HEK293 (cell line): ENCODE measurements around the gene PRR36.
A peak's percentile ranks its signal among the peaks of the same experiment; 100 is the strongest.

Experiments used
- ATF2 ChIP-seq: fragments of 450-650 bp; formaldehyde crosslinking; IDR thresholded peaks from 2 replicates; pipeline ENCODE4 v1.5.1; 2016; ENCODE audit warnings: missing biosample characterization, missing genetic modification characterization, low read depth
- BCL11A ChIP-seq: fragments of 450-650 bp; formaldehyde crosslinking; IDR thresholded peaks from 2 replicates; pipeline ENCODE4 v1.5.1; 2016; ENCODE audit warnings: low read depth, missing biosample characterization, missing genetic modification characterization
- HOXA7 ChIP-seq: sonication (generic); formaldehyde crosslinking; IDR thresholded peaks from 2 replicates; pipeline ENCODE4 v1.8.1; 2022; ENCODE audit warnings: missing genetic modification reagents, borderline replicate concordance
- HOXC10 ChIP-seq: sonication (generic); formaldehyde crosslinking; IDR thresholded peaks from 2 replicates; pipeline ENCODE4 v1.8.1; 2023; ENCODE audit warnings: mild to moderate bottlenecking, missing genetic modification reagents
- HOXD13 ChIP-seq: sonication (generic); formaldehyde crosslinking; IDR thresholded peaks from 2 replicates; pipeline ENCODE4 v1.8.0; 2022; ENCODE audit warnings: missing genetic modification reagents, borderline replicate concordance
- MEIS1 ChIP-seq: sonication (generic); formaldehyde crosslinking; IDR thresholded peaks from 2 replicates; pipeline ENCODE4 v1.8.1; 2022; ENCODE audit warnings: missing genetic modification reagents, mild to moderate bottlenecking, borderline replicate concordance
- OVOL3 ChIP-seq: fragments of 450-650 bp; formaldehyde crosslinking; IDR thresholded peaks from 2 replicates; pipeline ENCODE4 v1.5.1; 2016; ENCODE audit warnings: missing biosample characterization, missing genetic modification characterization
- SALL2 ChIP-seq: fragments of 450-650 bp; formaldehyde crosslinking; IDR thresholded peaks from 2 replicates; pipeline ENCODE4 v1.5.0; 2017; ENCODE audit warnings: missing biosample characterization, mild to moderate bottlenecking, missing genetic modification characterization, borderline replicate concordance
- SETDB1 ChIP-seq: IDR thresholded peaks from one replicate; pipeline ENCODE4 v1.6.1; 2017; ENCODE audit warnings: mild to moderate bottlenecking, low read length, moderate library complexity, mixed read lengths; ENCODE audit not compliant: insufficient read length
- SP2 ChIP-seq: fragments of 450-650 bp; formaldehyde crosslinking; IDR thresholded peaks from 2 replicates; pipeline ENCODE4 v1.5.1; 2016; ENCODE audit warnings: missing biosample characterization, missing genetic modification characterization
- TSHZ1 ChIP-seq: fragments of 450-650 bp; formaldehyde crosslinking; IDR thresholded peaks from 2 replicates; pipeline ENCODE4 v1.5.1; 2016; ENCODE audit warnings: missing biosample characterization, missing genetic modification characterization, borderline replicate concordance
- ZNF214 ChIP-seq: fragments of 450-650 bp; formaldehyde crosslinking; IDR thresholded peaks from 2 replicates; pipeline ENCODE4 v1.5.1; 2017; ENCODE audit warnings: missing biosample characterization, mild to moderate bottlenecking, missing genetic modification characterization, borderline replicate concordance
- ZNF221 ChIP-seq: fragments of 450-650 bp; formaldehyde crosslinking; IDR thresholded peaks from 2 replicates; pipeline ENCODE4 v1.5.1; 2017; ENCODE audit warnings: missing biosample characterization, missing genetic modification characterization, borderline replicate concordance
- ZNF23 ChIP-seq: fragments of 450-650 bp; formaldehyde crosslinking; IDR thresholded peaks from 2 replicates; pipeline ENCODE4 v1.5.1; 2016; ENCODE audit warnings: missing biosample characterization, missing genetic modification characterization, borderline replicate concordance
- ZNF239 ChIP-seq: fragments of 450-650 bp; formaldehyde crosslinking; IDR thresholded peaks from 2 replicates; pipeline ENCODE4 v1.5.1; 2016; ENCODE audit warnings: missing biosample characterization, missing genetic modification characterization
- ZNF292 ChIP-seq: fragments of 450-650 bp; formaldehyde crosslinking; IDR thresholded peaks from 2 replicates; pipeline ENCODE4 v1.5.1; 2016; ENCODE audit warnings: low read depth, missing biosample characterization, missing genetic modification characterization, borderline replicate concordance
- ZNF416 ChIP-seq: fragments of 450-650 bp; formaldehyde crosslinking; IDR thresholded peaks from 2 replicates; pipeline ENCODE4 v1.5.1; 2016; ENCODE audit warnings: missing biosample characterization, missing genetic modification characterization
- ZNF501 ChIP-seq: fragments of 450-650 bp; formaldehyde crosslinking; IDR thresholded peaks from 2 replicates; pipeline ENCODE4 v1.5.1; 2016; ENCODE audit warnings: missing biosample characterization, missing genetic modification characterization
- ZNF510 ChIP-seq: fragments of 450-650 bp; formaldehyde crosslinking; IDR thresholded peaks from 2 replicates; pipeline ENCODE4 v1.5.1; 2018; ENCODE audit warnings: mild to moderate bottlenecking, missing genetic modification characterization, missing biosample characterization; ENCODE audit not compliant: insufficient replicate concordance
- ZNF555 ChIP-seq: fragments of 450-650 bp; formaldehyde crosslinking; conservative IDR thresholded peaks from 2 replicates; pipeline ENCODE4 v1.5.1; 2017; ENCODE audit warnings: missing biosample characterization, mild to moderate bottlenecking, missing genetic modification characterization, inconsistent platforms
- ZNF629 ChIP-seq: fragments of 450-650 bp; formaldehyde crosslinking; IDR thresholded peaks from 2 replicates; pipeline ENCODE4 v1.5.1; 2017; ENCODE audit warnings: missing biosample characterization, missing genetic modification characterization
- ZNF658 ChIP-seq: fragments of 450-650 bp; formaldehyde crosslinking; IDR thresholded peaks from 2 replicates; pipeline ENCODE4; 2016; ENCODE audit warnings: missing biosample characterization, missing genetic modification characterization
- ZNF707 ChIP-seq: fragments of 450-650 bp; formaldehyde crosslinking; IDR thresholded peaks from 2 replicates; pipeline ENCODE4 v1.5.1; 2016; ENCODE audit warnings: missing biosample characterization, missing genetic modification characterization
- ZSCAN16 ChIP-seq: fragments of 450-650 bp; formaldehyde crosslinking; IDR thresholded peaks from 2 replicates; pipeline ENCODE4 v1.5.1; 2016; ENCODE audit warnings: missing biosample characterization, missing genetic modification characterization
- ZSCAN30 ChIP-seq: fragments of 450-650 bp; IDR thresholded peaks from 2 replicates; pipeline ENCODE4 v1.5.1; 2018; ENCODE audit warnings: missing biosample characterization, mild to moderate bottlenecking, missing genetic modification characterization, moderate library complexity
- ZXDB ChIP-seq: fragments of 450-650 bp; formaldehyde crosslinking; IDR thresholded peaks from 2 replicates; pipeline ENCODE4 v1.5.1; 2016; ENCODE audit warnings: missing biosample characterization, missing genetic modification characterization
- TF ChIP-seq, protein P1 (sequence below): IDR thresholded peaks from 2 replicates; pipeline ENCODE4 v1.6.1; 2011; ENCODE audit warnings: mild to moderate bottlenecking, low read depth, low read length, borderline replicate concordance
- TF ChIP-seq, protein P2 (sequence below): fragments of 450-650 bp; formaldehyde crosslinking; IDR thresholded peaks from 2 replicates; pipeline ENCODE4 v1.5.1; 2016; ENCODE audit warnings: missing biosample characterization, missing genetic modification characterization
- TF ChIP-seq, protein P3 (sequence below): fragments of 450-650 bp; formaldehyde crosslinking; IDR thresholded peaks from 2 replicates; pipeline ENCODE4 v1.5.1; 2016; ENCODE audit warnings: missing biosample characterization, missing genetic modification characterization

Gene PRR36

DNA sequence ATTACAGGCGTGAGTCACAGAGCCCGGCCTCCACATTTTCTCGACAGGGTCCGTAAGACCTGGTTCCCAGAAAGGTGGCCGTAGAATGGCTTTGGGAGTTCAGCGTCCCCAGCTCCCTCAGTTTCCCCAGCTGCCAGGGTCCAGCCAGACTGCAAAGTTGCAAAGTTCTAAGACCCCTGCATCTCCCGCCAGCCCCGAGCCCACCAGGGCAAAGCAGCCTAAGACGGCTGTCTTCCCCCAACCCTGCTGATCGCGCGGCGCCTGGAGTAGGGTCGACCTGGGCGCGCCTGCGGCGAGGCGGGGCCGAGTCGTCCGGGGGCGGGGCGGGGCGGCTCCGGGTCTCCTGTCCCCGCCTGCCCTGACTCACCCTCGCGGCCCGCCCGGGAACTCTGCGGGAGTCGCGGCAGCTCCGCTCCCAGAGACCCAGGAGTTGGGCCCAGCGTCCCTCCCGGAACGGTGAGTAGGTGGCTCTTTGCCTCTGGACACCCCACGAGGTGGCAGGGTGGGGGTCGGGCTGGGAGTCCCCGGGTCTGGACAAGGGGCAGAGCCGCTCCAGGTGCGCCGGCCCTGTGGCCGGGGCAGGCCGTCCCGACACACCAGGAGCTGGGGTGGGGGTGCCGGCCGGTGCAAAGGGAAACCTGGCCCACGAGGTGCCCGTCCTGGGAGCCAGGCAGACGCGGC lies 14.1 kb upstream of the PRR36 start, which contains the start of gene LRRC8E (continued):
- no peak for TF ChIP-seq TSHZ1 (tag by site-specific recombination)
- TF ChIP-seq, protein P1, sequence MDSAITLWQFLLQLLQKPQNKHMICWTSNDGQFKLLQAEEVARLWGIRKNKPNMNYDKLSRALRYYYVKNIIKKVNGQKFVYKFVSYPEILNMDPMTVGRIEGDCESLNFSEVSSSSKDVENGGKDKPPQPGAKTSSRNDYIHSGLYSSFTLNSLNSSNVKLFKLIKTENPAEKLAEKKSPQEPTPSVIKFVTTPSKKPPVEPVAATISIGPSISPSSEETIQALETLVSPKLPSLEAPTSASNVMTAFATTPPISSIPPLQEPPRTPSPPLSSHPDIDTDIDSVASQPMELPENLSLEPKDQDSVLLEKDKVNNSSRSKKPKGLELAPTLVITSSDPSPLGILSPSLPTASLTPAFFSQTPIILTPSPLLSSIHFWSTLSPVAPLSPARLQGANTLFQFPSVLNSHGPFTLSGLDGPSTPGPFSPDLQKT, result no peak
- TF ChIP-seq ZSCAN30, result 0 out of 2 replicates have a peak, but pooled peaks have one; percentile 38
- no peak for TF ChIP-seq HOXD13 (CRISPR knock-in tag)
- TF ChIP-seq, protein P2, sequence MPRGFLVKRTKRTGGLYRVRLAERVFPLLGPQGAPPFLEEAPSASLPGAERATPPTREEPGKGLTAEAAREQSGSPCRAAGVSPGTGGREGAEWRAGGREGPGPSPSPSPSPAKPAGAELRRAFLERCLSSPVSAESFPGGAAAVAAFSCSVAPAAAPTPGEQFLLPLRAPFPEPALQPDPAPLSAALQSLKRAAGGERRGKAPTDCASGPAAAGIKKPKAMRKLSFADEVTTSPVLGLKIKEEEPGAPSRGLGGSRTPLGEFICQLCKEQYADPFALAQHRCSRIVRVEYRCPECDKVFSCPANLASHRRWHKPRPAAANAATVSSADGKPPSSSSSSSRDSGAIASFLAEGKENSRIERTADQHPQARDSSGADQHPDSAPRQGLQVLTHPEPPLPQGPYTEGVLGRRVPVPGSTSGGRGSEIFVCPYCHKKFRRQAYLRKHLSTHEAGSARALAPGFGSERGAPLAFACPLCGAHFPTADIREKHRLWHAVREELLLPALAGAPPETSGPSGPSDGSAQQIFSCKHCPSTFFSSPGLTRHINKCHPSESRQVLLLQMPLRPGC (tag by site-specific recombination), result 0 out of 2 replicates have a peak, but pooled peaks have one; percentile 31
- peak; percentile 74 for TF ChIP-seq ZXDB
- peak; percentile 42; the same call in 1 of the 2 replicates for TF ChIP-seq ZNF629 (tag by site-specific recombination)
- TF ChIP-seq, protein P3, sequence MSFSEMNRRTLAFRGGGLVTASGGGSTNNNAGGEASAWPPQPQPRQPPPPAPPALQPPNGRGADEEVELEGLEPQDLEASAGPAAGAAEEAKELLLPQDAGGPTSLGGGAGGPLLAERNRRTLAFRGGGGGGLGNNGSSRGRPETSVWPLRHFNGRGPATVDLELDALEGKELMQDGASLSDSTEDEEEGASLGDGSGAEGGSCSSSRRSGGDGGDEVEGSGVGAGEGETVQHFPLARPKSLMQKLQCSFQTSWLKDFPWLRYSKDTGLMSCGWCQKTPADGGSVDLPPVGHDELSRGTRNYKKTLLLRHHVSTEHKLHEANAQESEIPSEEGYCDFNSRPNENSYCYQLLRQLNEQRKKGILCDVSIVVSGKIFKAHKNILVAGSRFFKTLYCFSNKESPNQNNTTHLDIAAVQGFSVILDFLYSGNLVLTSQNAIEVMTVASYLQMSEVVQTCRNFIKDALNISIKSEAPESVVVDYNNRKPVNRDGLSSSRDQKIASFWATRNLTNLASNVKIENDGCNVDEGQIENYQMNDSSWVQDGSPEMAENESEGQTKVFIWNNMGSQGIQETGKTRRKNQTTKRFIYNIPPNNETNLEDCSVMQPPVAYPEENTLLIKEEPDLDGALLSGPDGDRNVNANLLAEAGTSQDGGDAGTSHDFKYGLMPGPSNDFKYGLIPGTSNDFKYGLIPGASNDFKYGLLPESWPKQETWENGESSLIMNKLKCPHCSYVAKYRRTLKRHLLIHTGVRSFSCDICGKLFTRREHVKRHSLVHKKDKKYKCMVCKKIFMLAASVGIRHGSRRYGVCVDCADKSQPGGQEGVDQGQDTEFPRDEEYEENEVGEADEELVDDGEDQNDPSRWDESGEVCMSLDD (tag by site-specific recombination), result no peak
- TF ChIP-seq ZNF221 (tag by site-specific recombination), result no peak
- no peak for TF ChIP-seq ZNF239 (tag by site-specific recombination)
- peak; percentile 54 for TF ChIP-seq SP2 (tag by site-specific recombination)
- TF ChIP-seq ATF2, result no peak
- no peak for TF ChIP-seq ZNF292 (tag by site-specific recombination)
- no peak for TF ChIP-seq ZNF416 (tag by site-specific recombination)
- TF ChIP-seq HOXA7, result no peak
- no peak for TF ChIP-seq OVOL3 (tag by site-specific recombination)
- no peak for TF ChIP-seq ZSCAN16 (tag by site-specific recombination)
- no peak for TF ChIP-seq SALL2 (tag by site-specific recombination)
- TF ChIP-seq BCL11A (tag by site-specific recombination), result no peak
- TF ChIP-seq SETDB1, result no peak
- no peak for TF ChIP-seq ZNF23 (tag by site-specific recombination)
- TF ChIP-seq ZNF555 (tag by site-specific recombination), result no peak
- TF ChIP-seq ZNF214 (tag by site-specific recombination), result no peak
- TF ChIP-seq ZNF501 (tag by site-specific recombination), result 0 out of 2 replicates have a peak, but pooled peaks have one; percentile 37
- no peak for TF ChIP-seq HOXC10 (CRISPR knock-in tag)
- no peak for TF ChIP-seq ZNF510 (tag by site-specific recombination)
- no peak for TF ChIP-seq ZNF658 (tag by site-specific recombination)
- TF ChIP-seq ZNF707 (tag by site-specific recombination), result no peak
- no peak for TF ChIP-seq MEIS1 (CRISPR knock-in tag)
